MCF 10A (cell line): ENCODE measurements around the gene CDCA4. TPM values are rescaled to one million over a fixed set of nuclear protein-coding genes. Genes with fewer than 3 reads are reported as not detected.

Experiments used
- BruUV-seq: library from RNA; stranded (reverse); fragments of 400-500 nt; replicated peaks from 2 replicates; lab custom pipeline; 2021; lab: Mats Ljungman, UMichigan
- CTCF ChIA-PET: fragments of 300-600 bp; sonication (Branson Sonifier 250); formaldehyde crosslinking; extraction: SDS; loops from one replicate; lab custom pipeline; 2021; ENCODE audit warnings: antibody characterized with exemption, inconsistent platforms; lab: Yijun Ruan, JAX
- POLR2A ChIA-PET: fragments of 300-600, 350-650 bp; sonication (Branson Sonifier 250); formaldehyde crosslinking; extraction: SDS; loops from one replicate; lab custom pipeline; 2020; ENCODE audit warnings: antibody characterized with exemption, inconsistent platforms; lab: Yijun Ruan, JAX
- DNase-seq: peaks from one replicate; pipeline ENCODE4 v3.0.0-alpha.2; 2018; ENCODE audit not compliant: unreplicated experiment
- H3K27ac Mint-ChIP-seq: one replicate; pipeline ENCODE4 v1.8.0; 2022; ENCODE audit warnings: mild to moderate bottlenecking, low read depth, mixed read lengths; ENCODE audit not compliant: unreplicated experiment
- H3K27me3 Mint-ChIP-seq: one replicate; pipeline ENCODE4 v1.8.0; 2022; ENCODE audit warnings: mixed read lengths; ENCODE audit not compliant: insufficient read depth, unreplicated experiment
- H3K36me3 Mint-ChIP-seq: one replicate; pipeline ENCODE4 v1.8.0; 2022; ENCODE audit warnings: mild to moderate bottlenecking, moderate library complexity, mixed read lengths; ENCODE audit not compliant: insufficient read depth, unreplicated experiment
- H3K4me1 Mint-ChIP-seq: one replicate; pipeline ENCODE4 v1.8.0; 2022; ENCODE audit warnings: mixed read lengths; ENCODE audit not compliant: insufficient read depth, unreplicated experiment
- H3K4me3 Mint-ChIP-seq: one replicate; pipeline ENCODE4 v1.8.0; 2022; ENCODE audit warnings: mild to moderate bottlenecking, moderate library complexity, mixed read lengths; ENCODE audit not compliant: unreplicated experiment
- H3K9me3 Mint-ChIP-seq: one replicate; pipeline ENCODE4 v1.8.0; 2022; ENCODE audit warnings: mixed read lengths; ENCODE audit not compliant: unreplicated experiment
- intact Hi-C: fragments of 100-400 bp; cut with micrococcal nuclease; formaldehyde crosslinking; loops from 2 replicates; pipeline ENCODE4 v1.14.1; 2022
- total RNA-seq: library from RNA; stranded (reverse); gene quantifications from 2 replicates; pipeline ENCODE4 v1.2.3, GENCODE V29; 2022
- TF ChIP-seq, protein P1 (sequence below): fragments of 200-600 bp; IDR thresholded peaks from one replicate; pipeline ENCODE4 v1.8.0; 2022; ENCODE audit warnings: antibody characterized with exemption, mild to moderate bottlenecking; ENCODE audit not compliant: unreplicated experiment

CDCA4 gene
- total RNA-seq, 1 experiment from 2014 or later, result 33.0 TPM

DNA sequence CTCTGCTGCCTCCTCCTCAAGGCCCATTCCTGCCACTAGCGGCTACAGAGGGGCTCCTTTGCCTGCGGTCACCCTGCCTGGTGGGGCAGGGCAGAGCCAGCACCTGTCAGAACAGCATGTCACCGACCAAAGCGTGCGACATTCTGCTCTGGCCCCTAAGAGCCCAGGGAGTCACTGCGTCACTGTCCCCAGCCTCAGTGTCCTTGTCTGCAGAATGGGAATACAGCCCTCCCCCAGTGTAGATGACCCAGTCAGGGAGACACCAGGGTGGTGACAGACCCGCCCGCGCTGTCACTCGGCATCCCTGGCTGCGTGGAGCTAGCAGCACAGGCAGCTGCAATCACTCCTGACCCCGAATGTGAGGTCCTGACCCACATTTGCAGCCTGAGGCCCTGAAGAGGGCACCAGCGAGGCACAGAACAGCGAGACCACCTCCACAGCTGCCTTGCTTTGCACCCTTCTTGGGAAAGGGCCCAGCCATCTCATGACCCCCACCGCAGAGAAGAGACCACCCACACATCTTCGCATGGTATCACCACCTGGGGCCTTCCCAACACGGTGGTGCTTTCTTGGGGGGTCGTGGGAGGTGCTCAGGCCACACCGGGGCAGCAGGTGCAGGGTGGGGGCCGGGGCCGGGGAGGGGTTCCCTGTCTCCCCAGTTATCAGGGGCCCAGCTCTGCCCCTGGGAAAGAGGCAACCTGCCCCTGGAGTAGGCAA lies 45.2 kb downstream of the CDCA4 start:
- Mint-ChIP-seq H3K4me1 (peaks cover 48% of the 10 kb centered on the region), H3K27ac (no peak overlapping the region), H3K9me3 (no peaks in the 10 kb centered on the region), H3K27me3 (no peaks in the 10 kb centered on the region), H3K36me3 (peaks cover 13% of the 10 kb centered on the region), H3K4me3 (peak overlapping the region; percentile 97)
- TF ChIP-seq, protein P1, sequence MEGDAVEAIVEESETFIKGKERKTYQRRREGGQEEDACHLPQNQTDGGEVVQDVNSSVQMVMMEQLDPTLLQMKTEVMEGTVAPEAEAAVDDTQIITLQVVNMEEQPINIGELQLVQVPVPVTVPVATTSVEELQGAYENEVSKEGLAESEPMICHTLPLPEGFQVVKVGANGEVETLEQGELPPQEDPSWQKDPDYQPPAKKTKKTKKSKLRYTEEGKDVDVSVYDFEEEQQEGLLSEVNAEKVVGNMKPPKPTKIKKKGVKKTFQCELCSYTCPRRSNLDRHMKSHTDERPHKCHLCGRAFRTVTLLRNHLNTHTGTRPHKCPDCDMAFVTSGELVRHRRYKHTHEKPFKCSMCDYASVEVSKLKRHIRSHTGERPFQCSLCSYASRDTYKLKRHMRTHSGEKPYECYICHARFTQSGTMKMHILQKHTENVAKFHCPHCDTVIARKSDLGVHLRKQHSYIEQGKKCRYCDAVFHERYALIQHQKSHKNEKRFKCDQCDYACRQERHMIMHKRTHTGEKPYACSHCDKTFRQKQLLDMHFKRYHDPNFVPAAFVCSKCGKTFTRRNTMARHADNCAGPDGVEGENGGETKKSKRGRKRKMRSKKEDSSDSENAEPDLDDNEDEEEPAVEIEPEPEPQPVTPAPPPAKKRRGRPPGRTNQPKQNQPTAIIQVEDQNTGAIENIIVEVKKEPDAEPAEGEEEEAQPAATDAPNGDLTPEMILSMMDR, result no peak
- DNase-seq, result no peak
- intact Hi-C loops, result loop anchor here (1.0 to 2.0 kb wide), 2 partner anchors 70 to 305 kb away; no protein-coding TSS in a partner anchor
- BruUV-seq, result no TSS peak
- ChIA-PET POLR2A (interaction anchor here (1.5 to 11.4 kb wide), 5 partner anchors 13 to 111 kb away, joined by 4 to 636 read pairs (median 39); partner anchors contain the start of gene CDCA4), CTCF (interaction anchor here (0.6 to 6.5 kb wide), 18 partner anchors 8 to 378 kb away, joined by 3 to 167 read pairs (median 6); partner anchors contain the start of genes CDCA4 and CLBA1)

DNA sequence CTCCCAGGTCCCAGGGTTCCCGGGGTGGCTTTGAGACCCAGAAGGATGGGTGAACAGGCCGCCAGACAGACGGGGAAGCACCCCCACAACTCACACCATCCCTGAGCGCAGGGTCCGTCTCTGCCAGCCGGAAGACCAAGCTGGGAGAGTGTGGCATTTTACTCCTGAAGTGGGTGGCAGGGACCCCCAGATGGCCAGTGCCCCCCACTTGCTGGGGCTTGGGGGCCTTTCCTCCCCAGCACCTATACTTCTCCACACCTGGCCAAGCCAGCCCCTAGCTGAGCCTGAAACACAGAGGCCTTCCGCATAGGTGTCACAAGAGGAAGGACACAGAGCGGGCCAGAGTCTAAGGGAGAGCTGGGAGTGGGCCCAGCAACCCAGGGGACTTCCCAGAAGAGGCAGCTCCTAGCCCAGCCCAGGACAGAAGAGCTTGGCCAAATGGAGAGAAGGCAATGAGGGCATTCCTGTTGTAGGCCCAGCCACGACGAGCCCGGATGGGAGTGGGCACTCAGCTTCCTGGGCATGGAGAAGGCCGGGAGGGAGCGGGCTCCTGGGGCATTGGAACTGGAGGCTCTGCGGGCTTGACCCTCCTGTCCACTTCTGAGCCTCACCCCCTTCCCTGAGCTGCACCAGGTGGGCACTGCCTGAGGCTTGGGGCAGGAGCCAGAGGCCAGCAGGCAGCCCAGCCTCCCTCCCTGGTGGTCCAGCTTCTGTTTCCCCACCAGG lies 46.1 kb downstream of the CDCA4 start:
- Mint-ChIP-seq H3K36me3 (peaks cover 19% of the 10 kb centered on the region), H3K4me3 (peak overlapping the region; percentile 92), H3K27me3 (no peaks in the 10 kb centered on the region), H3K4me1 (peaks cover 43% of the 10 kb centered on the region), H3K9me3 (no peaks in the 10 kb centered on the region), H3K27ac (peak overlapping the region; percentile 78)
- ChIA-PET POLR2A (interaction anchor here (0.9 to 11.4 kb wide), 9 partner anchors 9 to 116 kb away, joined by 3 to 636 read pairs (median 27); partner anchors contain the start of genes CDCA4 and CLBA1), CTCF (interaction anchor here (0.6 to 6.5 kb wide), 17 partner anchors 10 to 379 kb away, joined by 3 to 167 read pairs (median 4); partner anchors contain the start of genes CDCA4 and CLBA1)
- intact Hi-C loops, result no loop called here
- no peak for DNase-seq
- BruUV-seq, result no TSS peak
- TF ChIP-seq, protein P1, result no peak

- TF ChIP-seq, protein P1, result no peak
- ChIA-PET CTCF (interaction anchor here (0.6 to 6.5 kb wide), 12 partner anchors 10 to 204 kb away, joined by 3 to 167 read pairs (median 7); partner anchors contain the start of genes CDCA4 and CLBA1), POLR2A (interaction anchor here (0.7 to 11.4 kb wide), 20 partner anchors 10 to 327 kb away, joined by 3 to 636 read pairs (median 6); partner anchors contain the start of genes BRF1, CDCA4, CEP170B and CLBA1)
- Mint-ChIP-seq H3K27ac (peak overlapping the region; percentile 78), H3K4me3 (peak overlapping the region; percentile 92), H3K36me3 (peaks cover 25% of the 10 kb centered on the region), H3K27me3 (no peaks in the 10 kb centered on the region), H3K9me3 (no peaks in the 10 kb centered on the region), H3K4me1 (peaks cover 37% of the 10 kb centered on the region)
- no TSS peak for BruUV-seq
- no peak for DNase-seq
- intact Hi-C loops, result no loop called here
Observed at GRCh38 chr14:104974146-104974541, 46.7 kb downstream of the CDCA4 start.
